Naive thymus-derived CD8-positive, alpha-beta T cell (primary cell): ENCODE measurements around the gene ASMTL. TPM values are rescaled to one million over a fixed set of nuclear protein-coding genes. Genes with fewer than 3 reads are reported as not detected.
"Not testable (repeated sequence)": the region's sequence is repeated elsewhere in the genome, so short reads cannot be mapped to it uniquely, and the experiment has no call there.

ENCODE experiments used
- ATAC-seq, 2 donors: fragments of 150-1000 bp; cut with Tn5 transposase in 1 of 2; sonication (Bioruptor Pico), chemical (Tn5 transposase) in 1 of 2; 1 replicate in 1 of 2; 2 replicates in 1 of 2; pipeline ENCODE4 v1.10.0; 2021; ENCODE audit warnings: mild to moderate bottlenecking in 2 of 2, moderate library complexity in 2 of 2
- POLR2A ChIA-PET: fragments of 350-600 bp; sonication (Branson Sonifier 250); formaldehyde crosslinking; loops from one replicate; lab custom pipeline; 2021; ENCODE audit warnings: antibody characterized with exemption; lab: Charles Lee
- DNase-seq, 10 donors: peaks; one replicate each; pipeline versions ENCODE4 v3.0.0 to v3.0.0-alpha.2; 2020 to 2022
- H3K27ac Mint-ChIP-seq, 10 donors: one replicate each; pipeline ENCODE4 v1.8.0; 2020 to 2022; ENCODE audit warnings: mild to moderate bottlenecking in 10 of 10, mixed read lengths in 10 of 10, moderate library complexity in 4 of 10, inconsistent platforms in 1 of 10
- H3K27me3 Mint-ChIP-seq, 5 donors: one replicate each; pipeline ENCODE4 v1.8.0; 2021 to 2022; ENCODE audit warnings: mixed read lengths in 5 of 5
- H3K36me3 Mint-ChIP-seq, 3 donors: one replicate each; pipeline ENCODE4 v1.8.0; 2020 to 2022; ENCODE audit warnings: mixed read lengths in 3 of 3, mild to moderate bottlenecking in 2 of 3, inconsistent platforms in 1 of 3
- H3K4me1 Mint-ChIP-seq, 4 donors: one replicate each; pipeline ENCODE4 v1.8.0; 2021 to 2022; ENCODE audit warnings: mixed read lengths in 4 of 4
- H3K4me3 Mint-ChIP-seq, 10 donors: one replicate each; pipeline ENCODE4 v1.8.0; 2020 to 2022; ENCODE audit warnings: mild to moderate bottlenecking in 10 of 10, mixed read lengths in 10 of 10, moderate library complexity in 6 of 10, inconsistent platforms in 1 of 10
- H3K9me3 Mint-ChIP-seq, 9 donors: one replicate each; pipeline ENCODE4 v1.8.0; 2020 to 2022; ENCODE audit warnings: mixed read lengths in 9 of 9, mild to moderate bottlenecking in 3 of 9, inconsistent platforms in 1 of 9, moderate library complexity in 1 of 9
- polyA plus RNA-seq, 3 donors: library from polyadenylated mRNA; unstranded; fragments of 300-500 nt; fragmentation: Illumina TruSeq; gene quantifications; one replicate each; pipeline ENCODE4 v1.2.3, GENCODE V29; 2021
- total RNA-seq, 8 experiments: library from RNA in 2 of 8; stranded (reverse) in 2 of 8; gene quantifications; one replicate each; pipeline ENCODE4 v1.2.3 and lab custom pipeline; 2021 to 2026

The ASMTL gene
- total and polyA plus RNA-seq, 5 experiments from 2014 or later: 24.9 to 43.6 (median 37.8) TPM

DNA sequence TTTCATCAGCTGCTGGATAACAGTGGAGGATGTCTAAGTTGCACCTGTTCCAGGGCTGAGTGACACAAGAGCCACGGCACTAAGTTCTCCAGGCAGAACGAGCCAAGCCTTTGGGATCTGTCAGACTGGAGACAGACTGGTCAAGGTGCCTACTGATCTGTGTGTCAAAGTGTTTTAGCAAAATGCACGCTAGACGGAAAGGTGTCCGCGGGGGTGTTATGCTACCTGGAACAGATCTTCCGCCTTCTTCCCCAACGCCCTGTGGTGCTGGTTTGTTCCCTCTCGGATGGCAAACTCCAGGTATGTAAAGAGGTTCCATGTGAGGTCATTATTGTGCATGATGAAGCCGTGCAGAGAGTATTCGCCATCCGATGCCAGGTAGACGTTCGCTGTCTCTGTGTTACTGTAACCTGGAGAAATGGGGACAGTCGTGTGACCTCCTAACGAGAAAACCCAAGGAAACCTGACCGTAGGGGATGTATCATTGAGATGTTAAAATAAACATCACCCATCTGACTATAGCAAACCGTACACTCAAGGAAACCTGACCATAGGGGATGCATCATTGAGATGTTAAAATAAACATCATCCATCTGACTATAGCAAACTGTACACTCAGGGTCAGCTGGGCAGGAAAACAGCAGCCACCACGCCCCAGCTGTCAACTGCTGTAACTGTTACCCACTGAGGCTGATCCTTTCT, 31.1 kb downstream of the ASMTL start:
- peaks cover 0 to 18% (median 3%) of the 10 kb centered on the region in 4 donors for H3K4me1 Mint-ChIP-seq
- DNase-seq (peak in 1 of 10 donors; percentile 56), ATAC-seq (no peak)
- no peaks in the 10 kb centered on the region for H3K27me3 Mint-ChIP-seq
- POLR2A ChIA-PET: no interaction called here
- H3K36me3 Mint-ChIP-seq: peaks cover 17 to 55% (median 48%) of the 10 kb centered on the region in 3 donors
- peaks cover 0 to 35% (median 12%) of the 10 kb centered on the region in 9 donors for H3K9me3 Mint-ChIP-seq
- no peak overlapping the region for H3K4me3 Mint-ChIP-seq
- H3K27ac Mint-ChIP-seq: peak overlapping the region in 4 of 10 donors; percentile 14 to 69 (median 34)

DNA sequence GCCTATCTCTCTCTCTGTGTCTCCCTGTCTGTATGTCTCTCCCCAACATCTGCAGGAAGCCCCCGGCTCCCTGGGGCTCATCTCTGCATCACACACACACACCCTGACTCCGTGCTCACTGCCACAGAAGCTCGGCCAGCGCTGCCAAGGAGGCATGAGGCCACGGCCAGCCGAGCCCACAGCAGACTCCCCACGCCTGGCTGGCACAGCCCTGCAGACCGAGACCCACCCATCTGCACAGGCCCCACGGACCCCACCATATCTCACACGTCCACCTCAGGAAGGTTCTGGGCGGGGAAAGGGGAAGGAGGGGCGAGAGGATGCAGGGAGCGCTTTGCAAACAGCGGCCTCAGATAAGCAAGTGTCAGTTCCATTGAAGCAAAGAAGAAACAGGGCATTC, 32.3 kb downstream of the ASMTL start:
- POLR2A ChIA-PET: no interaction called here
- no peak for DNase-seq
- H3K36me3 Mint-ChIP-seq: peaks cover 17 to 49% (median 47%) of the 10 kb centered on the region in 3 donors
- peak overlapping the region in 8 of 10 donors; percentile 5 to 81 (median 50) for H3K27ac Mint-ChIP-seq
- H3K4me1 Mint-ChIP-seq: peaks cover 0 to 18% (median 3%) of the 10 kb centered on the region in 4 donors
- peaks cover 0 to 35% (median 12%) of the 10 kb centered on the region in 9 donors for H3K9me3 Mint-ChIP-seq
- no peaks in the 10 kb centered on the region for H3K27me3 Mint-ChIP-seq
- no peak overlapping the region for H3K4me3 Mint-ChIP-seq
- peak in 1 of 2 donors; percentile 28 for ATAC-seq

DNA sequence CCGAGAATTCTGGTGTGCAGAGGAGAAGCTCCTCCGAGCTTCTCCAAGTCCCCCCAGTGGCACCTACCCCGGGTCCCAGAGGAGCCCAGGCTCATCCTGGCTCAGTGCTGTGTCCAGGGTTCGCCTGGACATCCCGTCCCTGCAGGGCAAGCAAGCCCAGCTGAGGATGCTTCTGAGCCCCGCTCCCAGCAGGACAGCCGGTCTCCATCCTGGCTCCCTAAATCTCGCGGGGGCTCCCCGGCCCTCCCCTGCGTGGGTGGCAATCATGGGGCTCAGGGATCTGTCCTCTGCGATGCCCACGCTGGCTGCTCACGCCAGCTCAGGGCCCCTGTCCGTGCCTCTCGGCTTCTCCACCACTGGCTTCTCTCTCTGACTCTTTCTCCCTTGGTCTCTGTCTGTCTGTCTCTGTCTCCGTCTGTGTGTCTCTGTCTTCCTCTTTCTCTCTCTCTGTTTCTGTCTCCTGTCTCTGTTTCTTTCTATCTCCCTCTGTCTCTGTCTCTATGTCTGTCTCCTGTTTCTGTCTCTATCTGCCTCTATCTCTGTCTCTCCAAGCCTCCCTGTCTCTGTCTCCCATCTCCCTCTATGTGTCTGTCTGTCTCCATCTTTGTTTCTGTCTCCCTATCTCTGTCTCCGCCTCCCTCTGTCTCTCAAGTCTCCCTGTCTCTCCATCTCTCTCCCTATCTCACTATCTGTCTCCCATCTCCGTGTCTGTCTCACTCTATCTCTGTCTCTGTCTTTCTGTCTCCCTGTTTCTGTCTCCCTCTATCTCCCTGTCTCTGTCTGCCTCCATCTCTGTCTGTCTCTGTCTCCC, 33.0 kb downstream of the ASMTL start:
- Mint-ChIP-seq H3K27me3 (no peaks in the 10 kb centered on the region), H3K4me1 (peaks cover 0 to 16% (median 3%) of the 10 kb centered on the region in 4 donors), H3K9me3 (peaks cover 0 to 28% (median 12%) of the 10 kb centered on the region in 9 donors), H3K4me3 (peak overlapping the region in 1 of 10 donors; percentile 4), H3K27ac (peak overlapping the region in 9 of 10 donors; percentile 5 to 81 (median 44)), H3K36me3 (peaks cover 13 to 46% (median 41%) of the 10 kb centered on the region in 3 donors)
- DNase-seq (no peak), ATAC-seq (no peak)
- POLR2A ChIA-PET: no interaction called here

DNA sequence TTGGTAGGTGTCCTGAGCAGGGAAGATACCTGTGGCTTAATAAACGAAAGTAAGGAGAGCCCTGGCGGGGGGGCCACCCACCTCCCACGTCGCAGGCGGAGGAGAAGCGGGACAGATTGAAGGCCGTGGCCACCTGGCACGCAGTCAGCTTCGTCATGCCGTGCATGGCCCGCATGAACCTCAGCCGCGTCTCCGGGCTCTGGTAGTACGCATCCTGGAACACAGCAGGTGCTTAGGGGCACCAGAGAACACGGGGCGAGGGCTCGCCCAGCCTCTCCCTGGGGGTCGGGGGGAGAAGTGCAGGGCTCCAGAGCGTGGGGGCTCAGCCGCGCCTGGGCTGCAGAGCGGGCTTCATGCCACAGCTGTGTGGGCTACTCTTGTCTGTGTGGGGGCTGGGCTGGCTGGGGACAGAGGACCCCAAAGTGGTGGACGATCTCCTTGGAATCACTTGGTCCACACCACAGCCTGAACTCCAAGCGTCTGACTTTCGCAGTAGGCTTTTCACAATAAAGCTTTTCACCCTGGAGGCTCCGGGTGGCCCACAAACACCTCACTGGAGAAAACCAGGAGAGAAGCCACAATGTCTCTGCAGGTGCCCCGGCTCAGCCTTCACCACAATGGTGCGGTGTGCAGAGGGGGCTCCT, 33.7 kb downstream of the ASMTL start:
- Mint-ChIP-seq H3K27ac (no peak overlapping the region), H3K27me3 (no peaks in the 10 kb centered on the region), H3K36me3 (peaks cover 13 to 47% (median 38%) of the 10 kb centered on the region in 3 donors), H3K4me1 (peaks cover 0 to 11% (median 3%) of the 10 kb centered on the region in 4 donors), H3K4me3 (no peak overlapping the region), H3K9me3 (peaks cover 0 to 30% (median 12%) of the 10 kb centered on the region in 9 donors)
- ATAC-seq (no peak), DNase-seq (no peak)
- POLR2A ChIA-PET: no interaction called here

DNA sequence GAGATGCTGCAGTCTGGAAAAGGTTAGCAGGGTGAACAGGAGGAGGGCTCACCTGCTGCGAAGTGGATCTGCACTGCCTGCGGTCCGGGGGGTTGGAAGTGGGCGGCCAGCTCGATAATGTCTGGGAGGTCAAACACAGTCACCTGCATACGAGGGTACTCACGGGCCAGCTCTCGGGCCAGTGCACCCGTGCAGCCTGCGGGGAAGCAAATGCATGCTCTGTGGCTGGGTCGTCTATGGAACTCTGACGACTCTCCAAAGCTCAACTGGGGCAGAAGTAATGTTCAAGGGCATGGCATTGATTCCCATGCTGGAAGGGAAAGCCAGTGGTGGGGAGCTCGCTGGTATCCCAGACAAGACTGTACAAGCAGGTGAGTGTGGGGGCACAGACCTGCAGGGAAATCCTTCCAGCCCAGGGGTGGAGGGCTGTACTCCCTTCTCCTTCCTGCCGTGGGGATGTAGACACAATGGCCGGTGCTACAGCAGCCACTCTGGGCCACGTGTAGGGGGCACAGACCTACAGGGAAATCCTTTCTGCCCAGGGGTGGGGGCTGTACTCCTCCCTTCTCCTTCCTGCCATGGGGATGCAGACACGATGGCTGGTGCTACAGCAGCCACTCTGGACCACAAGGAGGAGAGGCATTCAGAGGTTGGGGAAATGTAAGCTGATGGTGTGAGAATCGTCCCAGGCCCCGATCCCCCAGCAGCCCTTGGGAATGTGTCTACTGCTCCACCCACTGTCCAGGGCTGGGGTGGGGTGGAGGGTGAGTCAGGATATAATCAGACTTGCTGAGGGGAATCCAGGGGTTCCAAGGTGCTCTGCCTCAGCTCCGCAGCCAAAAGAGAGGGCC, 34.6 kb downstream of the ASMTL start:
- no peak overlapping the region for H3K27ac Mint-ChIP-seq
- no peak for ATAC-seq
- no peak overlapping the region for H3K4me3 Mint-ChIP-seq
- no peaks in the 10 kb centered on the region for H3K27me3 Mint-ChIP-seq
- H3K36me3 Mint-ChIP-seq: peaks cover 19 to 48% (median 39%) of the 10 kb centered on the region in 3 donors
- DNase-seq: no peak
- H3K9me3 Mint-ChIP-seq: peaks cover 0 to 29% (median 10%) of the 10 kb centered on the region in 9 donors
- peaks cover 0 to 15% (median 4%) of the 10 kb centered on the region in 4 donors for H3K4me1 Mint-ChIP-seq
- POLR2A ChIA-PET: no interaction called here

DNA sequence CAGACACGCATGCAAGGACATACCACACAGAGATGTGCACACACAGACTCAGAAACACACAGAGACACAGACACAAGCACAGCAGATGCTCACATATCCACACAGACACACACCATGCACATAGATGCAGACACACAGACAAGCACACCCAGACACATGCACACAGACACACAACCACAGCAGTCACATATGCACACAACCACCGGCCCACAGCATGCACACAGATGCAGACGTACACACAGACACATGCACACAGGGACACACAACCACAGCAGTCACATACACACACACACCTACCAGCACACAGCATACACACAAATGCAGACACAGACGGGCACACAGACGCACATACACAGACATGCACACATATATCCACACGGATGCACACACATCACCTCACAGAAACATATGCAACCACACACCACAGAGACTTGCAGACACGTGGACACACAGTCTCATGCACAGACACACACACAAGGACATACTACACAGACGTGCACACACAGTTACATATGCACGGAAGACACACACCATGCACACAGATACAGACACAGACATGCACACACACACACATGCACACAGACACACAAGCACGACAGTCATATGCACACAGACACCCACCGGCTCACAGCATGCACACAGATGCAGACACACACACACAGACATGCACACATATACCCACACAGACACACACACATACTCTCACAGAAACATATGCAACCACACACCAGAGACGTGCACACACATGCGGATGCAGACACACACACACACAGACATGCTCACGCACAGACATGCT, 35.5 kb downstream of the ASMTL start:
- no peak overlapping the region for H3K27ac Mint-ChIP-seq
- ATAC-seq (no peak), DNase-seq (no peak)
- no peak overlapping the region for H3K4me3 Mint-ChIP-seq
- H3K4me1 Mint-ChIP-seq: peaks cover 0 to 15% (median 4%) of the 10 kb centered on the region in 4 donors
- H3K27me3 Mint-ChIP-seq: no peaks in the 10 kb centered on the region
- peaks cover 0 to 28% (median 14%) of the 10 kb centered on the region in 9 donors for H3K9me3 Mint-ChIP-seq
- H3K36me3 Mint-ChIP-seq: peaks cover 23 to 49% (median 41%) of the 10 kb centered on the region in 3 donors
- POLR2A ChIA-PET: no interaction called here

DNA sequence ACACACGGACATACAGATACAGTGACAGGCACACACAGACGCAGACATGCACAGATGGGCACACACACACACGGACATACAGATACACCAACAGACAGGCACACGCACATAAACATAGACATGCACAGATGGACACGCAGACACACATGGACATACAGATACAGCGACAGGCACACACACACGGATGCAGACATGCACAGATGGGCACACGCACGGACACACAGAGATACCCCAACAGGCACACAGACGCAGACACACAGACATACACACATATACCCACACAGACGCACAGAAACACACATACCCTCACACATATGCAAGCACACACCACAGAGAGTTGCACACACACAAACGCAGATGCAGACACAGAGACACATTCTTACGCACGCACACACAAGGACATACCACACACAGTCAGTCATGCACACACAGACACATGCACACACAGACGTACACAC, 36.4 kb downstream of the ASMTL start:
- DNase-seq (no peak), ATAC-seq (no peak)
- POLR2A ChIA-PET: no interaction called here
- Mint-ChIP-seq H3K36me3 (peaks cover 19 to 49% (median 40%) of the 10 kb centered on the region in 3 donors), H3K4me1 (peaks cover 0 to 15% (median 3%) of the 10 kb centered on the region in 4 donors), H3K27me3 (no peaks in the 10 kb centered on the region), H3K9me3 (peaks cover 0 to 27% (median 6%) of the 10 kb centered on the region in 9 donors), H3K27ac (no peak overlapping the region), H3K4me3 (no peak overlapping the region)

DNA sequence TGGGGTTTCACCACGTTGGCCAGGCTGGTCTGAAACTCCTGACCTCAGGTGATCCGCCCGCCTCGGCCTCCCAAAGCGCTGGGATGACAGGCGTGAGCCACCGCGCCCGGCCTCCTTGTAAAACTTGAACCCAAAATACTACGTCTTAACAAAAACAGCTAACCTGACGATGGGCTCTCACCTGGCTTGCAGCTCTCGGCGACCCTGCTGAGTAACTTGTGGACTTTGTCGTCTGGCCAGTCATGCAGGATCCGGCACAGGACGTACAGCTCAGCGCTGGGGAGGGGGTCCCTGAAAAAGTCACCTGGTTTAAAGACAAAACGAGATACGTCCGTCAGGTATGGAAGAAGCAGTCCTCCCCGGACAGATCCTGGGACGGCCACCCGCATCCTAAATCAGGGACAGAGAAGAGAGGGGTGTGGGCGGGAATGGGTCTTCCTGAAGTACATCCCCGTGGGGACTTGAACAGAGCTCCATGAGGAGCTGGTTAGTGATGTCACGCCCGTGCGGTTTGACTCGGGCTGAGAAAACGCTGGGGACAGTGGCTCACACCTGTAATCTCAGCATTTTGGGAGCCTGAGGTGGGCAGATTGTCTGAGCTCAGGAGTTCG, 40.1 kb downstream of the ASMTL start:
- H3K27ac Mint-ChIP-seq: peak overlapping the region in 1 of 10 donors; percentile 84
- DNase-seq (no peak), ATAC-seq (no peak)
- peaks cover 0 to 6% (median under 1%) of the 10 kb centered on the region in 4 donors for H3K4me1 Mint-ChIP-seq
- no peaks in the 10 kb centered on the region for H3K27me3 Mint-ChIP-seq
- H3K4me3 Mint-ChIP-seq: no peak overlapping the region
- POLR2A ChIA-PET: no interaction called here
- H3K9me3 Mint-ChIP-seq: peaks cover 0 to 22% (median 0%) of the 10 kb centered on the region in 9 donors
- H3K36me3 Mint-ChIP-seq: peaks cover 12 to 40% (median 36%) of the 10 kb centered on the region in 3 donors

DNA sequence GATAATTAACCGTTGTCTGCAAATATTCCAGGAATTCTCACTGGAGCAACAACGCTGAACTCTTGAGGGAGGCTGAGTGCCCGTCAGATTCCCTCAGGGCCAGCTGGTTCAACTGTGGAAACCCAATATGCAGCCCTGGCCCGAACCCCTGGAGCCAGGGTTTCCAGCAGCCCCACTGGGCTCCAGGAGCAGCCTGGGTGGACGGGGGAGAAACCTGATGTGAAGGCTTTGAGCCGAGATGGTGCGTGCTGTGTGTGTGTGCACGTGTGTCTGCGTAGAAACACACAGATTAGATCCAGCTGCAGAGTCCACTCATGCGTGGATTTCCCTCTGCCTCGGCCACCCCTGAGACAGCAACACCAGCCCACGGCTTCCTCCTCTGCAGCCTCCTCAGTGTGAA, 41.4 kb downstream of the ASMTL start:
- H3K9me3 Mint-ChIP-seq: peaks cover 0 to 22% (median 0%) of the 10 kb centered on the region in 9 donors
- H3K36me3 Mint-ChIP-seq: peaks cover 12 to 40% (median 36%) of the 10 kb centered on the region in 3 donors
- H3K4me3 Mint-ChIP-seq: no peak overlapping the region
- peaks cover 0 to 6% (median under 1%) of the 10 kb centered on the region in 4 donors for H3K4me1 Mint-ChIP-seq
- peak overlapping the region in 1 of 10 donors; percentile 13 for H3K27ac Mint-ChIP-seq
- ATAC-seq: no peak
- POLR2A ChIA-PET: no interaction called here
- no peak for DNase-seq
- H3K27me3 Mint-ChIP-seq: no peaks in the 10 kb centered on the region

DNA sequence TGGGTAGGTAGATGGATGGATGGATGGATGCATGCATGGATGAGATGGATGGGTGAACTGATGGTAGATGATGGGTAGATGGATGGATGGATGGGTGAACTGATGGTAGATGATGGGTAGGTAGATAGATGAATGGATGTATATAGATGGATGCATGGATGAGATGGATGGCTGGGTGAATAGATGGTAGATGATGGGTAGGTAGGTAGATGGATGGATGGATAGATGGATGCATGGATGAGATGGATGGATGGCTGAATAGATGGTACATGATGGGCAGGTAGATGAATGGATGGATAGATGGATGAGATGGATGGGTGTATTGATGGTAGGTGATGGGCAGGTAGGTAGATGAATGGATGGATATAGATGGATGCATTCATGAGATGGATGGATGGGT, 45.7 kb downstream of the ASMTL start:
- DNase-seq: no peak
- Mint-ChIP-seq H3K27ac (no peak overlapping the region), H3K4me1 (no peaks in the 10 kb centered on the region), H3K9me3 (peaks cover 0 to 10% (median 0%) of the 10 kb centered on the region in 9 donors), H3K27me3 (no peaks in the 10 kb centered on the region), H3K36me3 (peaks cover 0 to 14% (median 13%) of the 10 kb centered on the region in 3 donors), H3K4me3 (no peak overlapping the region)
- POLR2A ChIA-PET: no interaction called here
- no peak for ATAC-seq

DNA sequence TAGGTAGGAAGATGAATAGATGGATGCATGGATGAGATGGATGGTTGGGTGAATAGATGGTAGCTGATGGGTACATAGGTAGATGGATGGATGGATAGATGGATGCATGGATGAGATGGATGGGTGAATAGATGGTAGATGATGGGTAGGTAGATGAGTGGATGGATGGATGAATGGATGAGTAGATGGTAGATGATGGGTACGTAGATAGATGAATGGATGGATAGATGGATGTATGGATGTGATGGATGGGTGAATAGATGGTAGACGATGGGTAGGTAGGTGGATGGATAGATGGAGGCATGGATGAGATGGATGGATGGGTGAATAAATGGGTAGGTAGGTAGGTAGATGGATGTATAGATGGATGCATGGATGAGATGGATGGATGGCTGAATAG, 46.9 kb downstream of the ASMTL start:
- POLR2A ChIA-PET, H3K27me3 Mint-ChIP-seq, H3K4me3 Mint-ChIP-seq, DNase-seq, H3K9me3 Mint-ChIP-seq, H3K36me3 Mint-ChIP-seq, H3K27ac Mint-ChIP-seq, H3K4me1 Mint-ChIP-seq, ATAC-seq: not testable (repeated sequence)
